Upper lobe of left lung (tissue), 6 donors: ENCODE data around the gene MAPK11. TPM values are rescaled to one million over a fixed set of nuclear protein-coding genes. Genes with fewer than 3 reads are reported as not detected.

ENCODE experiments used
- ATAC-seq, 2 donors: fragments of 200-7000 bp; cut with Tn5 transposase; one replicate each; pipeline ENCODE4 v1.9.1; 2022; ENCODE audit warnings: mild to moderate bottlenecking in 2 of 2, moderate library complexity in 2 of 2; ENCODE audit not compliant: low FRiP score in 2 of 2
- DNase-seq, 2 donors: peaks; one replicate each; pipeline ENCODE4 v3.0.0-alpha.2; 2019 to 2020
- H3K27ac ChIP-seq, 4 donors: fragments of 200-600 bp; sonication (generic); one replicate each; pipeline ENCODE4 v1.5.1; 2016 to 2019
- H3K27me3 ChIP-seq, 4 donors: fragments of 200-600 bp; sonication (generic); one replicate each; pipeline ENCODE4 v1.5.1; 2017 to 2019
- H3K36me3 ChIP-seq, 4 donors: fragments of 200-600 bp; sonication (generic); one replicate each; pipeline ENCODE4 v1.5.1; 2016 to 2019
- H3K4me1 ChIP-seq, 4 donors: fragments of 200-600 bp; sonication (generic); one replicate each; pipeline ENCODE4 v1.5.1; 2018 to 2019
- H3K4me3 ChIP-seq, 4 donors: fragments of 200-600 bp; sonication (generic); one replicate each; pipeline ENCODE4 v1.5.1; 2017 to 2019; ENCODE audit warnings: mild to moderate bottlenecking in 2 of 4, moderate library complexity in 1 of 4
- H3K9me3 ChIP-seq, 4 donors: fragments of 200-600 bp; sonication (generic); one replicate each; pipeline ENCODE4 v1.5.1; 2018 to 2019
- EP300 ChIP-seq, 4 donors: sonication (generic); formaldehyde crosslinking; IDR thresholded peaks; one replicate each; pipeline ENCODE4 v1.5.1; 2017; ENCODE audit warnings: antibody characterized with exemption in 4 of 4, control low read depth in 2 of 4
- POLR2A ChIP-seq, 4 donors: fragments of 450-650 bp; IDR thresholded peaks; one replicate each; pipeline ENCODE4 v1.5.1; 2016 to 2017; ENCODE audit warnings: antibody characterized with exemption in 4 of 4, mild to moderate bottlenecking in 2 of 4
- POLR2AphosphoS5 ChIP-seq, 2 donors: sonication (generic); formaldehyde crosslinking; IDR thresholded peaks; one replicate each; pipeline ENCODE4 v1.5.1; 2017; ENCODE audit warnings: antibody characterized with exemption in 2 of 2
- WGBS, 2 donors: methylation state at CpG; one replicate each; pipeline ENCODE4 v1.1.5; 2017 to 2018; 5-methylcytosine and 5-hydroxymethylcytosine counted together
- total RNA-seq, 6 donors: library from RNA; depleted of rRNA in 4 of 6; stranded (reverse); fragments of >200 nt in 4 of 6; gene quantifications; one replicate each; pipeline versions ENCODE4 v1.1.0 to v1.2.1, GENCODE V29; 2016 to 2021
- TF ChIP-seq, protein P1 (sequence below), 6 experiments: fragments of 450-650 bp in 4 of 6; fragments of 200-600 bp in 2 of 6; sonication (generic) in 2 of 6; IDR thresholded peaks; one replicate each; pipeline ENCODE4 v1.5.1; 2016 to 2019; ENCODE audit warnings: antibody characterized with exemption in 6 of 6
- donor health status: DM: no; HTN: no; CAD: no; lungs with moderate emphysema.
- donor health status: DM: no; HTN: yes; CAD: no; lungs with severe emphysema.

The MAPK11 gene
- total RNA-seq, 6 donors from 2014 or later: 3.1 to 27.3 (median 8.6) TPM

DNA sequence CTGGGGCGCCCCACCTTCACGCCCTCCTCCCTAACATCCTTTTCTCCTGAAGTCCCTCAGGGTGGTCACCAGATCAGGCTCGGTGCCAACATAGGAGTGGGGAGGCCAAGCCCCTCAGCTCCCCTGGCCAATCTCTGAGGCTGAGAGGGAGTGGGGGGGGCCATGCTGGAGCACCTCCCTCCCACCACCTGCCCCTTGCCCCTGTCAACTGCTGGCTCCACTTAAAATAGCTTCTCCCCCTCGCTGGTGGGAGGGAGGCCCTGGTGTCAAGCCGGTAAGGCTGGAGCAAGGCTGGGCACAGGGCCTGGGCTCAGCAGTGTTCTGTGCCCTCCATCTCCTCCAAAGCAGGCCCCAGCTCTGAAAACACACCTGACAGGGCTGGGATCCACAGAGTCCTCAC, 32.4 kb upstream of the MAPK11 start:
- no peak overlapping the region for H3K4me3 ChIP-seq
- DNase-seq (no peak), ATAC-seq (no peak)
- TF ChIP-seq POLR2A (IDR thresholded peaks at IDR 0.05) (no peak), EP300 (IDR thresholded peaks at IDR 0.05) (no peak), POLR2AphosphoS5 (IDR thresholded peaks at IDR 0.05) (no peak)
- TF ChIP-seq, protein P1, sequence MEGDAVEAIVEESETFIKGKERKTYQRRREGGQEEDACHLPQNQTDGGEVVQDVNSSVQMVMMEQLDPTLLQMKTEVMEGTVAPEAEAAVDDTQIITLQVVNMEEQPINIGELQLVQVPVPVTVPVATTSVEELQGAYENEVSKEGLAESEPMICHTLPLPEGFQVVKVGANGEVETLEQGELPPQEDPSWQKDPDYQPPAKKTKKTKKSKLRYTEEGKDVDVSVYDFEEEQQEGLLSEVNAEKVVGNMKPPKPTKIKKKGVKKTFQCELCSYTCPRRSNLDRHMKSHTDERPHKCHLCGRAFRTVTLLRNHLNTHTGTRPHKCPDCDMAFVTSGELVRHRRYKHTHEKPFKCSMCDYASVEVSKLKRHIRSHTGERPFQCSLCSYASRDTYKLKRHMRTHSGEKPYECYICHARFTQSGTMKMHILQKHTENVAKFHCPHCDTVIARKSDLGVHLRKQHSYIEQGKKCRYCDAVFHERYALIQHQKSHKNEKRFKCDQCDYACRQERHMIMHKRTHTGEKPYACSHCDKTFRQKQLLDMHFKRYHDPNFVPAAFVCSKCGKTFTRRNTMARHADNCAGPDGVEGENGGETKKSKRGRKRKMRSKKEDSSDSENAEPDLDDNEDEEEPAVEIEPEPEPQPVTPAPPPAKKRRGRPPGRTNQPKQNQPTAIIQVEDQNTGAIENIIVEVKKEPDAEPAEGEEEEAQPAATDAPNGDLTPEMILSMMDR (IDR thresholded peaks at IDR 0.05): no peak
- H3K9me3 ChIP-seq: no peaks in the 10 kb centered on the region
- H3K27me3 ChIP-seq: no peaks in the 10 kb centered on the region
- peaks cover 82 to 92% (median 87%) of the 10 kb centered on the region in 4 donors for H3K4me1 ChIP-seq
- peak overlapping the region; percentile 84 to 95 (median 94) for H3K27ac ChIP-seq
- peaks cover 0 to 3% (median 0%) of the 10 kb centered on the region in 4 donors for H3K36me3 ChIP-seq
- WGBS, 2 donors: 56 to 80% methylated on average over 2 to 5 of the region's 5 CpGs

- 25 to 53% methylated on average over 3 to 7 of the region's 9 CpGs for WGBS, 2 donors
Observed at GRCh38 chr22:50302041-50302541, 31.9 kb upstream of the MAPK11 start.

DNA sequence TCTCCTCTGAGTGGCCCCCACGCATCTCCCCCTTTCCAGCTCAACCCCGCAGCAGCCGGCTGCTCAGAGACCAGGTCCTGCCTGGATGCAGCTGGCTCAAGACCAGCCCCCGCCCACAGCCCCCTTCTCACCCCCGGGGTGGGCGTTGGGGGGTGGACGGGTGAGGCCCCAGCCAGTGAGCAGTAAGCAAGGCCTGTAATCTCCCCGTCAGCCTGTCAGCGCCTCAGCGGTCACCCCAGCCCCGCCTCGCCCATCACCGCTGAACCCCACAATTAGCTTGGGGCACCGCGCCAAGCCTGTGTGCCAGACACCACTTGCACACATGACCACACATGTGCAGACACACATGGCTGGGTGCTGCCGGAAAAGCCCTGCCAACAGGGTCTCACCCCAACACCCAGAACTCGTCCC, 31.4 kb upstream of the MAPK11 start:
- TF ChIP-seq EP300 (IDR thresholded peaks at IDR 0.05): no peak
- TF ChIP-seq POLR2AphosphoS5 (IDR thresholded peaks at IDR 0.05): no peak
- no peak for TF ChIP-seq POLR2A (IDR thresholded peaks at IDR 0.05)
- TF ChIP-seq, protein P1 (IDR thresholded peaks at IDR 0.05): no peak
- Histone ChIP-seq H3K36me3 (peaks cover 0 to 3% (median 0%) of the 10 kb centered on the region in 4 donors), H3K4me1 (peaks cover 90 to 100% (median 97%) of the 10 kb centered on the region in 4 donors), H3K4me3 (peak overlapping the region in 1 of 4 donors; percentile 16), H3K9me3 (no peaks in the 10 kb centered on the region), H3K27me3 (no peaks in the 10 kb centered on the region), H3K27ac (peak overlapping the region; percentile 84 to 95 (median 94))
- DNase-seq (peak in 1 of 2 donors; percentile 79), ATAC-seq (no peak)
- WGBS, 2 donors: 49 to 57% methylated on average over 2 to 16 of the region's 17 CpGs

More at GRCh38 chr22:50302041-50302541, 31.9 kb upstream of the MAPK11 start:
- Histone ChIP-seq H3K9me3 (no peaks in the 10 kb centered on the region), H3K4me1 (peaks cover 85 to 97% (median 91%) of the 10 kb centered on the region in 4 donors), H3K36me3 (peaks cover 0 to 3% (median 0%) of the 10 kb centered on the region in 4 donors), H3K4me3 (peak overlapping the region in 1 of 4 donors; percentile 16), H3K27me3 (no peaks in the 10 kb centered on the region), H3K27ac (peak overlapping the region; percentile 84 to 95 (median 94))
- peak in 1 of 4 donors; percentile 32 for TF ChIP-seq EP300 (IDR thresholded peaks at IDR 0.05)
- peak in 1 of 4 donors; percentile 17 for TF ChIP-seq POLR2A (IDR thresholded peaks at IDR 0.05)
- TF ChIP-seq POLR2AphosphoS5 (IDR thresholded peaks at IDR 0.05): peak in 1 of 2 donors; percentile 9
- TF ChIP-seq, protein P1 (IDR thresholded peaks at IDR 0.05): no peak
- ATAC-seq (peak in 1 of 2 donors; percentile 35), DNase-seq (peak; percentile 70 to 78)

DNA sequence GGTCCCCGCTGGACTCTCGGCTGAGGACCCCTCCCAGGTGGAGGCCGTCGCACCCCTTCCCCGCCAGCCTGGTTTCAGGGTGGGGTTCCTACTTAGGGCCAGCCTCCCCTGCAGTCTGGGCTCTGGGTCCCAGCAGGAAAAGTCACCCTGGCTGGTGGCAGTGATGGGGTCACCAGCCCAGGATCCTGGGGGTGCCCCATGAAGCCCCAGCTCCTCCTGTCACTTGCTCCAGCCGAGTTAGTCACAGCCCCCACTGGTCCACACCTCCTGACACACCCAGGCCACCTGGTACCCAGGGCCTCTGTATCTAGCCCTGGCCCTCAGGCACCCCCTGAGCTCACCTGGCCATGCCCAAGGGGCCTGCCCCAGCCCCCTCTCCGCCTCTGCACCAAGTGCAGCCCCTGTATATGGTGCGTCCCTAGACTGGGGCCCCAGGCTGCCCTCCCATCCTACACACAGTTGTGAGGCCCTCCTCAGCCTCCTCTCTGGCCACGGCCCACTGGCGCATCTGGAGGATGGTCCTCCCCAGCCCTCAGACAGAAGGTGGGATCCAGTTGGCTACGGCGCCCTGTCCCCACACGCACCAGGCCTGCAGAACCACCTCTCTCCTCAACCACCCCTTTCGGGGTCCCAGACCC, 30.6 kb upstream of the MAPK11 start:
- Histone ChIP-seq H3K4me3 (peak overlapping the region in 2 of 4 donors; percentile 43 to 46), H3K4me1 (peaks cover 93 to 97% (median 93%) of the 10 kb centered on the region in 4 donors)
- TF ChIP-seq POLR2A (IDR thresholded peaks at IDR 0.05) (no peak), POLR2AphosphoS5 (IDR thresholded peaks at IDR 0.05) (no peak), EP300 (IDR thresholded peaks at IDR 0.05) (no peak)
- TF ChIP-seq, protein P1 (IDR thresholded peaks at IDR 0.05): no peak

More for the DNA sequence above, 30.6 kb upstream of the MAPK11 start:
- no peaks in the 10 kb centered on the region for H3K9me3 ChIP-seq
- 76 to 85% methylated on average over 4 to 14 of the region's 14 CpGs for WGBS, 2 donors
- H3K36me3 ChIP-seq: peaks cover 0 to 3% (median 0%) of the 10 kb centered on the region in 4 donors
- no peak for ATAC-seq
- H3K27ac ChIP-seq: peak overlapping the region in 3 of 4 donors; percentile 94 to 95 (median 94)
- DNase-seq: peak in 1 of 2 donors; percentile 55
- H3K27me3 ChIP-seq: no peaks in the 10 kb centered on the region
